H1 (cell line): Measurements from ENCODE around the gene ADAMTS14. TPM values are rescaled to one million over a fixed set of nuclear protein-coding genes. Genes with fewer than 3 reads are reported as not detected.

Experiments
- CBX5 ChIP-seq: fragments of 300-800, 300-1000 bp; sonication (generic); IDR thresholded peaks from 2 replicates; pipeline ENCODE4 v1.7.1; 2016; ENCODE audit warnings: antibody characterized with exemption, low read length, low read depth
- CBX8 ChIP-seq: fragments of 300-800, 300-1000 bp; sonication (generic); IDR thresholded peaks from 2 replicates; pipeline ENCODE4 v1.7.1; 2016; ENCODE audit warnings: low read depth, low read length, borderline replicate concordance
- EGR1 ChIP-seq: IDR thresholded peaks from 2 replicates; pipeline ENCODE4 v1.6.1; 2011; ENCODE audit warnings: low read depth, low read length, borderline replicate concordance
- HDAC2 ChIP-seq, 2 experiments: fragments of 300-600 bp in 1 of 2; sonication (generic) in 1 of 2; IDR thresholded peaks; 2 replicates each; pipeline ENCODE4 v1.6.1; 2011 to 2012; ENCODE audit warnings: low read depth in 2 of 2, low read length in 2 of 2, mild to moderate bottlenecking in 2 of 2, moderate library complexity in 2 of 2, borderline replicate concordance in 1 of 2, inconsistent platforms in 1 of 2
- SP1 ChIP-seq: IDR thresholded peaks from 2 replicates; pipeline ENCODE4 v1.6.1; 2011; ENCODE audit warnings: low read depth, low read length
- SUZ12 ChIP-seq: fragments of 200-600 bp; sonication (generic); IDR thresholded peaks from 2 replicates; pipeline ENCODE4 v1.6.1; 2012; ENCODE audit warnings: mild to moderate bottlenecking, inconsistent platforms, low read length, moderate library complexity, mixed read lengths
- TBP ChIP-seq: IDR thresholded peaks from 2 replicates; pipeline ENCODE4 v1.6.1; 2011; ENCODE audit warnings: low read depth, low read length, improper control_type of control experiment
- TEAD4 ChIP-seq: IDR thresholded peaks from 2 replicates; pipeline ENCODE4 v1.6.1; 2012; ENCODE audit warnings: low read depth, low read length, inconsistent platforms, mixed read lengths
- polyA plus RNA-seq, 7 experiments: library from polyadenylated mRNA; depleted of rRNA in 3 of 7; stranded (reverse) in 5 of 7; unstranded in 2 of 7; fragments of >200 nt in 5 of 7; fragments of 200-250 nt in 2 of 7; gene quantifications; 1 replicate in 5 of 7; 2 replicates in 1 of 7; 4 replicates in 1 of 7; pipeline versions ENCODE4 v1.2.1 to v1.2.3, GENCODE V29; 2011 to 2013; ENCODE audit warnings: missing spikeins in 2 of 7, mixed read lengths in 2 of 7
- total RNA-seq: library from RNA; stranded (reverse); fragmentation: NEBNext Ultra II Directional; extraction: Animal tissue kit (Norgen Biotek cat#: 25700); gene quantifications from 2 replicates; pipeline ENCODE4 v1.2.1, GENCODE V29; 2021

ADAMTS14 gene
- total and polyA plus RNA-seq, 2 of the 8 experiments (the other 6 are each of a cell fraction or from before 2014, with no cell fraction given) = 2.0 to 2.3 TPM

DNA sequence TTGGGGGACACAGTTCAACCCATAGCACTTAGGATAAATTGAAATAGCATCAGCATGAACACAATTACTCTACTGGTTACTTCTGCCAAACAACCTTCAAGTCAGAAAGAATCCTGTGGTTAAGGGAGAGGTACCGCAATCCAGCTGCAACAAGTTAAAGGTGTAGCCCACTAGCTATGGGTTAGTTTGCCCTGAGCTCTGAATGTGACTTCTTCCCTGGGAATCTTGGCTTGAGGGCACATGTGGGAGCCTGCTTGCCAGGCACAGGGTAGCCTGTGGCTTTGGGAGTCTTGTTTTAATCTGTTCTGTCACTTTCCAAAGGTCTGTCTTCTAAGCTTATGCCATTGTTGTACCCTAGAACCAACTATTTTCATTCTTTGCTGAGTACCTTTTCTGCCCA lies 134.5 kb downstream of the ADAMTS14 start (continued):
- TF ChIP-seq SP1 (no peak), CBX8 (no peak), TEAD4 (no peak), HDAC2 (IDR thresholded peaks at IDR 0.05; ENCODE audit: borderline replicate concordance in 1 of 2, low read depth in 2 of 2, low read length in 2 of 2) (no peak), CBX5 (no peak), TBP (no peak), SUZ12 (no peak), EGR1 (no peak)
